ENCODE data around the gene SH3GL1.

- TF ChIP-seq TEAD2 (tag; IDR thresholded peaks at IDR 0.05) (no peak), PRPF4 (IDR thresholded peaks at IDR 0.05; ENCODE audit: insufficient read depth, low read depth, low read length, poor library complexity, severe bottlenecking) (no peak), FOS (IDR thresholded peaks at IDR 0.05; ENCODE audit: extremely low read depth, insufficient read length) (no peak), CTCF (IDR thresholded peaks at IDR 0.05 in 2 of 3, conservative IDR thresholded peaks at IDR 0.05 in 1 of 3; ENCODE audit: insufficient read depth in 2 of 3, low read depth in 1 of 3, low read length in 3 of 3) (peak in 1 of 3 experiments; percentile 12; a peak in 1 of 6 replicates), CCNT2 (IDR thresholded peaks at IDR 0.05; ENCODE audit: borderline replicate concordance, extremely low read depth, insufficient read length, low read depth, low read length) (no peak), HIVEP1 (CRISPR knock-in tag; IDR thresholded peaks at IDR 0.05) (no peak), BRCA1 (IDR thresholded peaks at IDR 0.05) (no peak), BRCA1 (CRISPR knock-in tag; IDR thresholded peaks at IDR 0.05) (no peak), SMC3 (conservative IDR thresholded peaks at IDR 0.05; ENCODE audit: insufficient read depth, low read depth, low read length) (no peak)
Measured at GRCh38 chr19:4369109-4369887, 31.0 kb downstream of the SH3GL1 start.

All from K562 (cell line).